ENCODE data around the gene MTCL1. TPM values are rescaled to one million over a fixed set of nuclear protein-coding genes. Genes with fewer than 3 reads are reported as not detected.

Gene MTCL1

Small RNA genes within 50 kb of the gene (small RNA-seq; reads per million reads assigned to genes)
- gene RF00019 (ENCODE audit: insufficient read depth), result not detected

Measured in neuronal stem cell (in vitro differentiated cells).